Mesenchymal stem cell (in vitro differentiated cells and primary cell): ENCODE results near the gene ZC3H14. TPM values are rescaled to one million over a fixed set of nuclear protein-coding genes. Genes with fewer than 3 reads are reported as not detected.

ENCODE experiments used
- DNase-seq: peaks from one replicate; pipeline ENCODE4 v3.0.0-alpha.2; 2013
- H2AFZ ChIP-seq: one replicate; pipeline ENCODE4 v1.6.1; 2013; ENCODE audit warnings: low read depth, mild to moderate bottlenecking, control low read depth, inconsistent platforms, low read length, moderate library complexity
- H2AK5ac ChIP-seq: 2 replicates; pipeline ENCODE4 v1.6.1; 2013; ENCODE audit warnings: low read length, moderate library complexity, mild to moderate bottlenecking, inconsistent platforms; ENCODE audit not compliant: severe bottlenecking
- H2BK120ac ChIP-seq: one replicate; pipeline ENCODE4 v1.6.1; 2013; ENCODE audit warnings: low read depth, mild to moderate bottlenecking, inconsistent platforms, low read length, moderate library complexity
- H2BK12ac ChIP-seq, 2 experiments: one replicate each; pipeline ENCODE4 v1.6.1; 2013; ENCODE audit warnings: inconsistent platforms in 2 of 2, low read length in 2 of 2, mild to moderate bottlenecking in 2 of 2, moderate library complexity in 2 of 2, control low read depth in 1 of 2
- H2BK15ac ChIP-seq: one replicate; pipeline ENCODE4 v1.6.1; 2013; ENCODE audit warnings: mild to moderate bottlenecking, low read depth, inconsistent platforms; ENCODE audit not compliant: poor library complexity, severe bottlenecking
- H2BK5ac ChIP-seq: 2 replicates; pipeline ENCODE4 v1.6.1; 2013; ENCODE audit warnings: low read depth, mild to moderate bottlenecking, low read length, control low read depth, inconsistent platforms; ENCODE audit not compliant: poor library complexity, severe bottlenecking
- H3K14ac ChIP-seq, 2 experiments: one replicate each; pipeline ENCODE4 v1.6.1; 2013; ENCODE audit warnings: inconsistent platforms in 2 of 2, low read length in 2 of 2, control low read depth in 1 of 2, mild to moderate bottlenecking in 1 of 2, moderate library complexity in 1 of 2
- H3K18ac ChIP-seq, 2 experiments: one replicate each; pipeline ENCODE4 v1.6.1; 2013; ENCODE audit warnings: inconsistent platforms in 2 of 2, low read length in 2 of 2, control low read depth in 1 of 2, low read depth in 1 of 2, mild to moderate bottlenecking in 1 of 2
- H3K23ac ChIP-seq, 2 experiments: one replicate each; pipeline ENCODE4 v1.6.1; 2013; ENCODE audit warnings: inconsistent platforms in 2 of 2, low read length in 2 of 2, mild to moderate bottlenecking in 2 of 2, moderate library complexity in 2 of 2, control low read depth in 1 of 2
- H3K27ac ChIP-seq: 2 replicates; pipeline ENCODE4 v1.5.1; 2013; ENCODE audit warnings: mild to moderate bottlenecking, moderate library complexity, low read length, control low read depth, inconsistent platforms; ENCODE audit not compliant: poor library complexity, severe bottlenecking
- H3K27me3 ChIP-seq, 2 experiments: 2 replicates each; pipeline versions ENCODE4 v1.6.1 to v1.7.0; 2013; ENCODE audit warnings: low read length in 2 of 2, mild to moderate bottlenecking in 2 of 2, moderate library complexity in 2 of 2, control low read depth in 1 of 2, inconsistent platforms in 1 of 2; ENCODE audit not compliant: control insufficient read depth in 1 of 2, insufficient read depth in 1 of 2
- H3K36me3 ChIP-seq, 2 experiments: 2 replicates each; pipeline versions ENCODE4 v1.6.1 to v1.7.0; 2013; ENCODE audit warnings: low read length in 2 of 2, control low read depth in 1 of 2, inconsistent platforms in 1 of 2, low read depth in 1 of 2, mild to moderate bottlenecking in 1 of 2; ENCODE audit not compliant: insufficient read depth in 2 of 2, control insufficient read depth in 1 of 2
- H3K4ac ChIP-seq, 2 experiments: one replicate each; pipeline ENCODE4 v1.6.1; 2013; ENCODE audit warnings: inconsistent platforms in 2 of 2, low read length in 2 of 2, mild to moderate bottlenecking in 2 of 2, moderate library complexity in 2 of 2, control low read depth in 1 of 2, low read depth in 1 of 2
- H3K4me1 ChIP-seq: 2 replicates; pipeline ENCODE4 v1.6.1; 2013; ENCODE audit warnings: low read depth, low read length, control low read depth; ENCODE audit not compliant: control insufficient read depth, insufficient read depth
- H3K4me2 ChIP-seq: 2 replicates; pipeline ENCODE4 v1.6.1; 2013; ENCODE audit warnings: low read length, mild to moderate bottlenecking, inconsistent platforms; ENCODE audit not compliant: poor library complexity, severe bottlenecking
- H3K4me3 ChIP-seq, 2 experiments: 2 replicates each; pipeline versions ENCODE4 v1.5.1 to v1.7.0; 2013; ENCODE audit warnings: low read length in 2 of 2, mild to moderate bottlenecking in 2 of 2, control low read depth in 1 of 2, low read depth in 1 of 2; ENCODE audit not compliant: insufficient read depth in 1 of 2
- H3K79me1 ChIP-seq: replicated peaks from 2 replicates; pipeline ENCODE4 v1.6.1; 2013; ENCODE audit warnings: mild to moderate bottlenecking, control low read depth, low read length, inconsistent platforms; ENCODE audit not compliant: poor library complexity, severe bottlenecking
- H3K9ac ChIP-seq: 2 replicates; pipeline ENCODE4 v1.7.0; 2013; ENCODE audit warnings: mild to moderate bottlenecking, low read length, moderate library complexity
- H3K9me3 ChIP-seq: 2 replicates; pipeline ENCODE4 v1.7.0; 2013; ENCODE audit warnings: mild to moderate bottlenecking, low read length; ENCODE audit not compliant: control insufficient read depth
- H4K8ac ChIP-seq: one replicate; pipeline ENCODE4 v1.6.1; 2013; ENCODE audit warnings: inconsistent platforms, mild to moderate bottlenecking, low read length, moderate library complexity
- H4K91ac ChIP-seq: one replicate; pipeline ENCODE4 v1.6.1; 2013; ENCODE audit warnings: mild to moderate bottlenecking, low read length, inconsistent platforms
- WGBS: methylation state at CpG from one replicate; pipeline ENCODE4 v1.1.7; 2013; ENCODE audit warnings: mixed read lengths; 5-methylcytosine and 5-hydroxymethylcytosine counted together
- polyA plus RNA-seq, 2 experiments: library from polyadenylated mRNA; stranded (reverse); fragments of 200-250 nt; gene quantifications; one replicate each; pipeline ENCODE4 v1.2.3, GENCODE V29; 2013

The ZC3H14 gene
- polyA plus RNA-seq (2013, experiment 1 of 2), result 39.7 TPM
- polyA plus RNA-seq (2013, experiment 2 of 2), result 40.1 TPM

- peak within 1 kb of the TSS; percentile 82 to 87 for H3K4ac ChIP-seq
- peaks cover 6% of the 10 kb centered on the region for H3K79me1 ChIP-seq
- peak within 1 kb of the TSS; percentile 90 for H2BK5ac ChIP-seq
- peak within 1 kb of the TSS; percentile 92 for H2AFZ ChIP-seq
- peak within 1 kb of the TSS in 1 of 2 experiments; percentile 75 for H3K23ac ChIP-seq
- peak; percentile 88 for DNase-seq
- under 1% methylated on average over 82 of the region's 99 CpGs for WGBS
- H3K9me3 ChIP-seq, result no peaks in the 10 kb centered on the region
- H3K18ac ChIP-seq, result peak within 1 kb of the TSS; percentile 88 to 99
- no peak within 1 kb of the TSS for H2AK5ac ChIP-seq
- peak within 1 kb of the TSS; percentile 94 for H3K9ac ChIP-seq
- peak within 1 kb of the TSS in 1 of 2 experiments; percentile 87 for H3K14ac ChIP-seq
- H3K4me2 ChIP-seq, result peak within 1 kb of the TSS; percentile 93
- H4K91ac ChIP-seq, result peak within 1 kb of the TSS; percentile 83
- H3K36me3 ChIP-seq, result peaks cover 3 to 16% of the 10 kb centered on the region in 2 experiments
- peaks cover 4% of the 10 kb centered on the region for H3K4me1 ChIP-seq
- H2BK12ac ChIP-seq, result no peak within 1 kb of the TSS
- peak within 1 kb of the TSS; percentile 79 for H3K27ac ChIP-seq
- H2BK120ac ChIP-seq, result no peak within 1 kb of the TSS
- H3K4me3 ChIP-seq, result peak within 1 kb of the TSS; percentile 83 to 93
- H4K8ac ChIP-seq, result peak within 1 kb of the TSS; percentile 92
- H2BK15ac ChIP-seq, result peak within 1 kb of the TSS; percentile 79
- H3K27me3 ChIP-seq, result no peaks in the 10 kb centered on the region
Observed at GRCh38 chr14:88562831-88563686, at the start of gene ZC3H14. Gene ZC3H14 (plus strand): TSS chr14:88563037. CDS start chr14:88563134, 97 bp downstream.

DNA sequence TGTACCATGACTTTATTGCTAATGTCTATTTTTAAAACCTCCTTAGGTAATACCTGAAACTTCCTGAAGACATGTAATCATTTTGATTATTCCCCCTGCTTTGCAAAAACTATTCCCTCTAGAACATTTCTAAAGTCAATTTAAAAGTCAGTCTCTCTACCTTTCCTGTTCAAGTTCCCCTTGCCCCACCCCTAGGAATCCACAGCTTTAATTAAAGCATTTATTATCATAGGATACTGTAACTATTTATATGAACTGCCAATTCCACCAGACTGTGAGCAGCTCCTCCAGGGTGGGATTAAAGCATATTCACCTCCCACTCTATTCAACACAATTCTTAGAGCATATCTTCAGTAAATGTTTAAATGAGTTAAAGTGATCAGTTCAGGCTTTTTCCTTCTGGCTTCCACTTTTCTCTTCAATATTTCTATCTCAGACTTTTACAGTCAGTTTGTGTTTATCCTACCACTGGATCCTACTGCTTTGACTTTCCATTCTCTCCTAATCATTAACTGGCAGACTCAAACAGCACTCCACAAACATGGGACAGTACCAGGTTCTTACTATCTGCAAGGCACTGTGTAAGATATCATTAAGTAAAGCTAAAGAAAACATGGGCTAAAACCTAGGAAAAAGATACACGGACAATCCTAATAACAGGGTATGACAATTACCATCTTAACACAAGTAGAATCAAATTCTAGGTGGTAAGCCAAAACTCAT is 47.2 kb upstream of the ZC3H14 start:
- peak overlapping the region; percentile 21 for H3K4me2 ChIP-seq
- H2BK5ac ChIP-seq, result no peak overlapping the region
- WGBS, result no CpG with 5 or more reads among the region's 1 CpG
- no peak overlapping the region for H3K23ac ChIP-seq
- H3K4me3 ChIP-seq, result no peak overlapping the region
- no peak overlapping the region for H4K8ac ChIP-seq
- H2BK12ac ChIP-seq, result no peak overlapping the region
- H3K4ac ChIP-seq, result no peak overlapping the region
- H2BK15ac ChIP-seq, result no peak overlapping the region
- no peak overlapping the region for H3K9ac ChIP-seq
- H3K18ac ChIP-seq, result no peak overlapping the region
- no peaks in the 10 kb centered on the region for H3K9me3 ChIP-seq
- peaks cover 1% of the 10 kb centered on the region for H3K4me1 ChIP-seq
- peak overlapping the region; percentile 62 for H3K27ac ChIP-seq
- peaks cover 0 to 38% of the 10 kb centered on the region in 2 experiments for H3K36me3 ChIP-seq
- no peak overlapping the region for H4K91ac ChIP-seq
- peaks cover 14% of the 10 kb centered on the region for H3K79me1 ChIP-seq
- H2AK5ac ChIP-seq, result peak overlapping the region; percentile 58
- H3K27me3 ChIP-seq, result no peaks in the 10 kb centered on the region
- DNase-seq, result no peak
- H2AFZ ChIP-seq, result no peak overlapping the region
- H2BK120ac ChIP-seq, result no peak overlapping the region
- no peak overlapping the region for H3K14ac ChIP-seq

- Histone ChIP-seq H4K91ac (no peak overlapping the region), H3K4me1 (peaks cover 1% of the 10 kb centered on the region), H2BK120ac (no peak overlapping the region), H3K27ac (peak overlapping the region; percentile 13), H3K9ac (no peak overlapping the region), H2BK15ac (no peak overlapping the region), H3K36me3 (peaks cover 0 to 38% of the 10 kb centered on the region in 2 experiments), H2AFZ (no peak overlapping the region), H3K79me1 (peaks cover 11% of the 10 kb centered on the region), H3K18ac (no peak overlapping the region), H3K9me3 (no peaks in the 10 kb centered on the region), H3K4me3 (no peak overlapping the region), H3K27me3 (no peaks in the 10 kb centered on the region), H3K4ac (no peak overlapping the region), H2AK5ac (no peak overlapping the region), H4K8ac (no peak overlapping the region), H3K23ac (no peak overlapping the region), H3K4me2 (peak overlapping the region; percentile 63), H2BK5ac (no peak overlapping the region), H3K14ac (no peak overlapping the region), H2BK12ac (no peak overlapping the region)
- 91% methylated on average over 4 of the region's 7 CpGs for WGBS
- no peak for DNase-seq
Observed at GRCh38 chr14:88516861-88517357, 45.9 kb upstream of the ZC3H14 start.
